NCI-H345 treated with DMSO at 0.1 percent for 48 hours (cell line): ENCODE measurements around the gene FCHO2.

Source experiments
- DNase-seq: peaks from one replicate; lab custom pipeline; 2025; ENCODE audit not compliant: unreplicated experiment; lab: John Stamatoyannopoulos, UW

Gene FCHO2

DNA sequence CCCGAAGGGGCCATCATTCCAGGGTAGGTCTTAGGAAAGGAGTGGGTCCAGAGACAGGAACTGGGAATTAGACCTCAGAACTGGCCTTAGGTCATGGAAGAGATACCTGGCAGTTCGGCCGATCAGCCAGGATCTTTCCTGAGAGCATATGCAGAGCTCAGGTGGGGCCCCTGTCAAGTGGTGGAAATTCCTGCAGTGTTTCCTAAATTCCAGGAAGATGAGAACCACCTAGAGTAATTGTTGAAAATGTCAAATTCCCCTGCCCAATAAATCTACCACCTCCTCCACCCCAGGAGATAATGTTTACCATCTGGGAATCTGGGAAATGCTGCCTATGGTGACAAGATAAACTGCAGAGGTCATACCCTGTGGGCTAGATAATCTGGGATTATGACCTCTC lies 179.2 kb downstream of the FCHO2 start:
- no peak for DNase-seq

DNA sequence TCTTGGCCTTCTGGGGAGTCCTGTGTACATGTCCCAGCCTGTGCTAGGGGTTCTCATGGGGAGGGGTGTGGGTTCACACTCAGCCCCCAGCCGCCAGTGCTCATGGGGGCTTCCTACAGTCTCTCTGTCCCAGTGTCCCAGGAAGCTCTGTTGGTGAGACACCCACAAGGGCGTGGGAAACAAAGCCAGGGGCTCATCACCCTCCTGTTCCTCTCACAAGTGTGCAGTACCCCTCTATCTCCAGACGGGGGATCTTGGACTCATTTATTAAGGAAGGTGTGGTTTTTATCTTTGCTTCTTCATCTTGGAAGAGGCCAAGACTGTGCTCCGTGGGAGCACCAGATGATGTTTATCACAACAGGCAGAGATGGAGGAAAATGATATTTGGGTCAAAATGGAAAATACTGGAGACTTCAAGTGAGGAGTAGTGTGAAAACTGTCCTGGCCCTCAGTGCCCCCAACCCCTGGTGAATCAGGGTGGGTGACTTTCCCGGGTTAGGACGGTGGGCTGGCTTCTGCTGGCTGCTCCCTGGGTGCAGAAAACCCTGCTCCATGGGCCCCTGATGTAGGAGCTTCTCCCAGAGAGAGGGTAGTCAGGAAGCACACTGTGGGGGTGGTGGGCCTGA lies 179.7 kb downstream of the FCHO2 start:
- DNase-seq, result no peak

DNA sequence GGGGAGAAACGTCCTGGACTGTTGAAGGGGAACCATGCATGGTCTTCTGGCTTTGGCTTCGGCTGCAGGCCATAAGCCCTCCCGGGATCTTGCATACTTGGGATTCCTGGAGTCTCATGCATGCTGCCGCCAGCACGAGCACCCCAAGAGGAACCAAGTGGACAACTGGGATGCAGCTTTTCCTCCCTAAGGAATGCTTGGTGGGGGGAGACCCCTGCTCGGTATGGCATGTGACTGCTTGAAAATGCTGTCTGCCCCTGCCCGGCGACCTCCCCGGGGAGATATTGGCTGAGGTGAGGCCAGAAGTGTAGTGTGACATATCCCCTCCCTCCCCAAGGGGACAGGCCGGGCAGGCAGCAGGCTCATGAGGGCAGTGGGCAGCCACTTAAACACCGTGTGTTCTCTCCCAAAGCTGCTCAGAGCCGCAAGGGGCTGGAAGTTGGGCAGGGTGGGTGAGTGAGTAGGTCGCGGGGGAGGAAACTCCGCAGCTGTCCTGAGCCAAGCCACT lies 180.3 kb downstream of the FCHO2 start:
- no peak for DNase-seq

DNA sequence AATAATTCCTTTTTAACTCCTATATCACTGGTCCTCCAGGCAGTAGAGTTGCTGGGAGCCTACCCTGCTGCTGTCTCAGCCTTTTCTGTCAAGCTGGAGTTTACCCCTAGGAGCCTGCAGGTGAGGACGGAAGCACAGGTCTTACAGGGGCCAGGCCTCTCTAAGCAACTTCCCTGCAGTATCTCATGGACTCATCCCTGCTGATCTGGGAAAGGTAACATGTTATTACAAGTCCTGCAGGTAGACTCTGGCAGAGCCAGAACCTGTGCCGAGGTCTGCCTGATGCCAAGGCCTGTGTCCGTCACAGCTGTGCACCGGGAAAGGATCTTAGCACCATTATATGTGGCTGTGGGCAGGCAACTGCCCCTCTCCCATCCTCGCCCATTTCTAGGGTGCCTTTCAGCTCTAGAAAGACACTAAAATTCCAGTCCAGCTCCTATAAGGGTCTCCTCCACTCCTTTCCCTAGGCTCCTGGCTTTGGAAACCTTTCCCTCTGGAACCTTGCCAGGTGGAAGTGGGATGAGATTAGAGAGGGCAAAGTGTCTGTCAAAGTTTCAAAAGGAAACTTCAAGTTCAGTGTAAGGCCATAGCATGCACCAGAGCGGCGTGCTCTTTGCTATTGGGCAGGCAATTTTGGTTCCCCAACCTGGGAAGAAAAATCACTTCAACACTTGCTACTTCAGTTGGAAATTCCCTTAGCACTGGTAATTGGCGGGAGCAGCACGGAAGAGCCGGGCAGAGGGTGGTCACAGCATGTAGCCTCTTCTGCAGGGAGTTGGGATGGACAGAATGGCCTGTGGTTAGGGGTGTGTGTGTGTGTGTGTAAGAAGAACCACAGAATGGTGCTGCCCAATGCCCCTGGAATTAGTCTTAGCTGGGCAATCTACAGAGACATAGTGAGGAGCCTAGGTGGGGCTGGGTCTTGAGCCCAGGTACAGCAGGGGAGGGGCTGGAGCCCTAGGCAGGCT lies 182.0 kb downstream of the FCHO2 start:
- no peak for DNase-seq

DNA sequence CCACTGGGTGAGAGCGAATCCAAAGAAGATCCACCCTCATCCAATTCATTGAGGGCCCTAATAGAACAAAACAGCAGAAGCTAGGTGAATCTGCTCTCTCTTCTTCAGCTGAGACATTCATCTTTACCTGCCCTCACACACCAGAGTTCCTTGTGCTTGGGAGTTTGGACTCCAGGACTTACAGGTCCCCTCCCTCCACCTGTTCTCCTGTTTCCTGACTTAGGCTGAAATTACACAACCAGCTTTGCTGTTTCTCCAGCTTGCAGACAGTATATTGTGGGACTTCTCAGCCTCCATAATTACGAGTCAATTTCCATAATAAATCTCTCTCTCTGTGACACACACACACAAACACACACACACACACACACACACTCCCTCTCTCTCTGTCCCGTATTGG lies 183.6 kb downstream of the FCHO2 start:
- no peak for DNase-seq
